Heart left ventricle (tissue), 13 donors: ENCODE measurements around the gene PRKCH.

Experiments used
- CTCF ChIP-seq, 12 donors: fragments of 200-600 bp; sonication (generic) in 4 of 12; IDR thresholded peaks; one replicate each; pipeline versions ENCODE4 v1.5.0 to v1.8.0; 2018 to 2022; ENCODE audit warnings: antibody characterized with exemption in 12 of 12, mild to moderate bottlenecking in 5 of 12
- POLR2A ChIP-seq, 2 donors: fragments of 450-650 bp; IDR thresholded peaks; one replicate each; pipeline ENCODE4 v1.6.1; 2017; ENCODE audit warnings: antibody characterized with exemption in 2 of 2, mild to moderate bottlenecking in 2 of 2, moderate library complexity in 2 of 2
- donor health status: ischemic (EF 13 %, LVEDD 7.1; RV severe dilation, severe dysfunction).
- donor health status: DM: no; HTN: yes; CAD: no.
- donor health status: DM: no; HTN: no; CAD: no.
- donor health status: ischemic (EF 25% LVEDD 6.9; RV normal size, moderate dysfunction).
- donor health status: ischemic (EF 25% LVEDD 5.7; RV mildly dilated, moderate dysfunction).
- donor health status: ischemic (EF 35%, LVEDD 5.7; RV mildly dilated, moderate dysfunction).
- donor health status: nonischemic (EF 11% LVEDD 7.7; RV severe dilation, severe dysfunction).
- donor health status: DM: yes; HTN: yes; CAD: no.
- donor health status: PGD.
- donor health status: ischemic (EF 29% LVEDD 5.4; RV normal size, mild dysfunction).
- donor health status: nonischemic (EF 23%, LVEDD 6.1; RV moderate dilation, normal function).

GRCh38 chr14:61281948-61282275 is 39.5 kb upstream of the PRKCH start:
- TF ChIP-seq CTCF (IDR thresholded peaks at IDR 0.05) (no peak), POLR2A (IDR thresholded peaks at IDR 0.05) (no peak)
